Fibroblast of mammary gland (primary cell): Measurements from ENCODE around the gene LPP.

Experiments
- DNase-seq: peaks from one replicate; pipeline ENCODE4 v3.0.0-alpha.2; 2010; ENCODE audit warnings: low read depth
- H3K4me3 ChIP-seq: 2 replicates; pipeline ENCODE4 v1.5.1; 2011; ENCODE audit warnings: low read depth, mild to moderate bottlenecking, low read length, moderate library complexity; ENCODE audit not compliant: control insufficient read depth
- TF ChIP-seq, protein P1 (sequence below): conservative IDR thresholded peaks from 2 replicates; pipeline ENCODE4 v1.5.1; 2011; ENCODE audit warnings: low read depth, low read length, inconsistent platforms; ENCODE audit not compliant: control insufficient read depth, insufficient read depth

The LPP gene

DNA sequence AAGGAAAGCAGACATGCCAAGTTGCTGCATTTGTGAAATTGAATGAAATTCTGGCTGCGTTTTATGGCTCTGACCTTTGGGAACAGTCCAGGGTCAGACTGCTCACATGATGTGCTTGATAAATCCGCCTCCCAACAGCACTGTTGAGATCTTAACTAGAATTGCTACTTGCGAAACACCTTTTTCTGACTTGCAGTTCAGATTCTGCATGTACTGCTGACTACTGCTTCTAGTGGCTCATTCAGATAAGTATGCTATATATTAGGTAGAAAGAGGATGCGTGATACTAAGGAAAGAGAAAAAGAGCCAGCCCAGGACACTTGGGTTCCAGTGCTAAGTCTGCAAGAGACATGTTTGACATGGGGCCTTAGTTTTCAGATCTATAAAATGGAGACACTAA is 129.4 kb downstream of the LPP start:
- TF ChIP-seq, protein P1, sequence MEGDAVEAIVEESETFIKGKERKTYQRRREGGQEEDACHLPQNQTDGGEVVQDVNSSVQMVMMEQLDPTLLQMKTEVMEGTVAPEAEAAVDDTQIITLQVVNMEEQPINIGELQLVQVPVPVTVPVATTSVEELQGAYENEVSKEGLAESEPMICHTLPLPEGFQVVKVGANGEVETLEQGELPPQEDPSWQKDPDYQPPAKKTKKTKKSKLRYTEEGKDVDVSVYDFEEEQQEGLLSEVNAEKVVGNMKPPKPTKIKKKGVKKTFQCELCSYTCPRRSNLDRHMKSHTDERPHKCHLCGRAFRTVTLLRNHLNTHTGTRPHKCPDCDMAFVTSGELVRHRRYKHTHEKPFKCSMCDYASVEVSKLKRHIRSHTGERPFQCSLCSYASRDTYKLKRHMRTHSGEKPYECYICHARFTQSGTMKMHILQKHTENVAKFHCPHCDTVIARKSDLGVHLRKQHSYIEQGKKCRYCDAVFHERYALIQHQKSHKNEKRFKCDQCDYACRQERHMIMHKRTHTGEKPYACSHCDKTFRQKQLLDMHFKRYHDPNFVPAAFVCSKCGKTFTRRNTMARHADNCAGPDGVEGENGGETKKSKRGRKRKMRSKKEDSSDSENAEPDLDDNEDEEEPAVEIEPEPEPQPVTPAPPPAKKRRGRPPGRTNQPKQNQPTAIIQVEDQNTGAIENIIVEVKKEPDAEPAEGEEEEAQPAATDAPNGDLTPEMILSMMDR = peak; percentile 35
- H3K4me3 ChIP-seq = no peak overlapping the region

DNA sequence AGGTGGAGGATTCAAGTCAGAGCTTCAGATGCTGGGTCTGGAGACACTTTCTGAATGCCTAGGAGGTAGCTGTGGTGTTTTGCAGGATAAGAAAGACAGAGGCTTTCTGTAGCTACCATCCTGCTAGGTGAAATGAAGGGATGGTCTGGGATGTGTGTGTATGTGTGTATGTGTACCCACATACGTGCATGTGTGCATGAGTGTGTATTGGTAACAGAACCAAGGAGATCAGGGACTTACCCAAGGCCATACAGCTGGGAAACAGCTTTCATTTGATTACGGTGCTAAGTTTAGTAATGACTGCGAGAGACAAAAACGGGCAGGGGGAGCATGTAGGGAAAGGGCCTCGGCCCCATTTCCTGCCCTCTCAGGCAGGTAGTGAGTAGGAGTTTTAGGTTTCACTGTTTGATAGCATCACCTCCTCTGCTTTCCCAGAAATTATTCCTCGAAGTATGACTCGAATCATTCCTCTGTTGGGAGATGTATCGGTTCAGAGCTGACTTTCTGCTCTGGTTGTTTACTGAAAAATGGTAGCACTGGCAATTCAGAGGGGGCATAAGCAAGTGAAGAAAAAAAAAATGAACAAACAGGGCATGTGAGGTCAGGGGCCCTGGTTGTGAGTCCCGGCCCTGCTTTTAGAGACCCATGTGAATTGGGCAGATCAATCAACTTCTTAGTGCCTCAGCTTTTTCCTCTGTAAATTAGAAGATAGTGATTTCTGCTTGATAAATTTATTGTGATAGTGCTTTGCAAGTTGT is 130.7 kb downstream of the LPP start:
- TF ChIP-seq, protein P1 = no peak
- DNase-seq = no peak
- no peak overlapping the region for H3K4me3 ChIP-seq

More for the DNA sequence above, 129.4 kb downstream of the LPP start:
- peak; percentile 77 for DNase-seq

DNA sequence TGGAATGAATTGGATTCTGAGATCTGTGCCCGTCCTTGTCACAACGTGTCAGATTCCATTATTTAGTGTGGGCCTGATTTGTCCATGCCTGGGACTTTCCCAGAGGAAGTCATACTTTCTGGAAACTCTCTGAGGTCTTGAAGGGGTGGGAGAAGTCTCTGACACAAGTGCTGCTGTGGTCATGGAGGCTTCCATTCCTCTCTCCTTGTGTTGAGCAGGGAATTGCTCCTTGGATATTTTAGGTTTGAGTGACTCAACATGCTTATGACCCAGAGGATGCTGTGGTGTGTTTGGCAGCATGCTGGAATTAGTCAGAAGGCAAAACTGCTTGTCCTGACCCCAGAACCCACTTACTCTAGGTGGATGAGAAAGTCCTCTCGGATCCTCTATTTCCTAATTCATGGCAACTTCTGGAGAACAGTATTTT is 132.1 kb downstream of the LPP start:
- H3K4me3 ChIP-seq = no peak overlapping the region
- TF ChIP-seq, protein P1 = no peak
- DNase-seq = peak; percentile 100

DNA sequence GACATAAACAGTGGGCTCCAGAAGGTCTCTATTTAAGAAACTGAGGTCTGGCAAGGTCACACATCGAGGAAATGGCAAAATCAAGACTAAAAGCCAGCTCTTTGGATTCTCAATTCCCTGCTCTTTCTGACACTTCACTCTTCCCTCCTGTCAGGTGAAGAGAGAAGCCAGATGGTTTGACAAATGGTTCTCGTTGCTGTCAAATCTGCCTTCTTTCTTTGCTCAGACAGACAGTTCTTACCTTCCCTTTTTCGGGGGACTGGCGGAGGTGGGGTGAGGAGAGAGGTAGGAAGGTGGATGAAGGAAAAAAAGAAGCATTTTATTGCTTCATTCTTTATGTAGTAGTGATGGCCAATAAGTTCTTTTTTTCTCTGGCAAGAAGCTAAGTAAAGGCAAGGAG is 133.4 kb downstream of the LPP start:
- TF ChIP-seq, protein P1 = no peak
- no peak for DNase-seq
- no peak overlapping the region for H3K4me3 ChIP-seq

DNA sequence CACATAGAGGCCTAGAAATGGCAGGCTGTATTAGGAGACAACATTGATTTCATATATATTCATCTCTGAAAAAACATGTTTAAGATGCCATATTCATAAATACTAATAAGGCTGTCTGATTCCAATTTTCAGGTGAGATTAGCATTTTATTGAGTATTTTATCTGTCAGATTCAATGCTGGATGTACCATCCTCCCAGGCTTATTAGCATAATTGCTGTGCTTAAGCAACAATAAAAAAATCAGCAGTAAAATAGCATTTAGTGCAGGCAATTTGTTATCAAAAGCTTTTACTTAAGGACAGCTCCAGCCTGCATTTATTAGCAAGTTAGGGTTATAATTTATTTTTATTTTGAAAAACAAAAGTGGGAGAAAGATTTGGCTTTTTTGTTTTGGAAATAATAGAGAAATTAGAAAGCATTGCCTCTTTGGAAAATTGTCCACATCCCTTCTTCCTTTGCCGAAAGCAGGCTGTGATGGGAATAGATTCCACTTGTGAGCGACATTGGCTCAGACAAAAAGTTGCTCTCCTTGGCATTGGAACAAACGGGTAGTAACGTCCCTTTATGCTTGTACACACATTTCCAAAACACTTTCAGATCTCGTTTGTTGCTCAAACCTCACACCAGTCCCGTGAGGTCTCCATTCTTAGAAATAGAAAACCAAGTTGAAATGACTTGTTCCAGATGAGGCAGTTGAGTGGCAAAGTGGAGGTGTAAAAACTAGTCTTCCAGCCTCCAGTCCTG is 134.0 kb downstream of the LPP start:
- TF ChIP-seq, protein P1 = no peak
- no peak overlapping the region for H3K4me3 ChIP-seq
- no peak for DNase-seq

DNA sequence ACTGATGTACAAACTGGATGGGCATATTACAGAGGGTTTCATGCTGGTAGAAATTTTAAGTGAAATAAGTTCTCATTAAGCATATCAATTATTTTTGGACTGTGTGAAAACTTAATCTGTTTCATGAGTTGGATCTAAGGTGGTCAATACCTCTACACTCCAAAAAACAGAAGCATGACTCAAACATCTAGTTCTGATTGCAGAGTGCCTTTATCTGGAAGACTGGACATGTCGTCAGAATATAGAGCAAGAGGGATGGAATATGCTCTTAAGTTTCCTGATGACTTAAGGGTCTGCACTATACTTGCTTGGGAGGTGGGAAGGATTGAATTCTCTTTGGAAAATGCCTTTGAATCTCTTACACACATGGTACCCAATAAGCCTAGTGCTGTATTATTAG is 138.3 kb downstream of the LPP start:
- no peak for DNase-seq
- H3K4me3 ChIP-seq = no peak overlapping the region
- TF ChIP-seq, protein P1 = no peak

DNA sequence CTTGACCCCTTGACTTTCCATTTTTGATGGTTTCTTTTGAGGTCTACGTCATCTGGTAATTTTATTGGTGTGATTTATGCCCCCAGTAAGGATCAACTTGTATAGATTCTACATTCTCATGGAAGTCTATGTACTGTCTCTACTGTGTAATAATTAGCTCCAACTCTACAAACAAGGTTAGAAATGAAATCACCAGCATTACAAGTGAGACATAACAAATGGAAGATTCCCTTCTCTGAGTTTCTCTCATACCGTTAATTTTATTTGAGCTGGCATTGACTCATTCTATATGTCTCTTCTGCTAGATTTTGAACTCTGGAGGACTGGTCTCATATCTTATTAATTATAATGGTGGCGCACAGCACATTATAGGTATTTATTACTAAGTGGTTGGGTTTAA is 138.9 kb downstream of the LPP start:
- no peak overlapping the region for H3K4me3 ChIP-seq
- TF ChIP-seq, protein P1 = no peak
- DNase-seq = no peak
